HUES6 (cell line): Measurements from ENCODE around the gene ZCCHC7.

Experiments used
- H3K27ac ChIP-seq: 2 replicates; pipeline ENCODE4 v1.7.0; 2013; ENCODE audit warnings: low read depth, mild to moderate bottlenecking, low read length, inconsistent platforms
- H3K27me3 ChIP-seq: 2 replicates; pipeline ENCODE4 v1.6.1; 2013; ENCODE audit warnings: low read length; ENCODE audit not compliant: control insufficient read depth, insufficient read depth
- H3K36me3 ChIP-seq: 2 replicates; pipeline ENCODE4 v1.6.1; 2013; ENCODE audit warnings: low read length; ENCODE audit not compliant: control insufficient read depth, insufficient read depth
- H3K4me1 ChIP-seq: 2 replicates; pipeline ENCODE4 v1.6.1; 2013; ENCODE audit warnings: low read length; ENCODE audit not compliant: control insufficient read depth, insufficient read depth
- H3K4me3 ChIP-seq: 2 replicates; pipeline ENCODE4 v1.5.1; 2013; ENCODE audit warnings: low read depth, low read length
- H3K9ac ChIP-seq: one replicate; pipeline ENCODE4 v1.6.1; 2013; ENCODE audit warnings: mild to moderate bottlenecking, low read length
- H3K9me3 ChIP-seq: 2 replicates; pipeline ENCODE4 v1.6.1; 2013; ENCODE audit warnings: low read depth, low read length; ENCODE audit not compliant: control insufficient read depth, insufficient read depth

The ZCCHC7 gene

DNA sequence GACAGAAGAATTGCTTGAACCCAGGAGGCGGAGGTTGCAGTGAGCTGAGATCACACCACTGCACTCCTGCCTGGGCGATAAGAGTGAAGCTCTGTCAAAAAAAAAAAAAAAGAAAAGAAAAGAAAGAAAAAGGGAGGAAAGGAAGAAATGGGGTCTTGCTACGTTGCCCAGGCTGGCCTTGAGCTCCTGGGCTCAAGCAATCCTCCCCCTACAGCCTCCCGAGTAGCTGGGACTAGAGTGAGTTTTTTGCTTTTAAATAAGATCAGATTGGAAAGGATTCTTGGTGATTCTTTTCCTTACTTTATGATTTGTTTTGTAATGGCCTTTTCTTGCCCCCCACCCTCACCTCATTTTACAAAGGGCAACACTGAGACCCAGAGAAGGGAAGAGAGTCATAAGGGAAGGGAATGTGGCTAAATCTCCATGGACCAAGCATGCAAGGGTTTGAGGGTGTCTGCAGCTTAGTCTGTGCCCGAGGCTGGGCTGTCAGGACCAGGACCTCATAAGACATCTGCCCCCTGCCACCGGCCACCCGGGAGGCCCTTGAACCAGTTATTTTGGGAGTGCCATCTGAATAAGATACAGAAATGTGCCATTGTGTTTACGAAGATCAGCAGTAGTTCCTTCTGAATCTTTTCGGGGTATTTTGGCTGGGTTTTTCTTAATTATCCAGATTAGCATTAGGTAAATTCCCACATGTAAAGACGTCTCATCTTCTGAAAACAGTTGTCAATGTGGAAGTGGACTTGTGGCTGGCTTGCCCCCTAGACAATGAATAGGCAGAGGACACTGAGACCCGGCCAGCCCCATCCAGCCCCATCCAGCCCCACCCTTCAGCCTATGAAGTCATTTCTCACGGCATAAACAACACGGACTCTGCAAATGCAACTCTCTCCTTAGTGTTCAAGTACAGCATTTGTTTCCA is 257.6 kb downstream of the ZCCHC7 start:
- H3K27me3 ChIP-seq: no peaks in the 10 kb centered on the region
- H3K9ac ChIP-seq: no peak overlapping the region
- no peak overlapping the region for H3K4me3 ChIP-seq
- no peaks in the 10 kb centered on the region for H3K36me3 ChIP-seq
- H3K27ac ChIP-seq: no peak overlapping the region
- H3K4me1 ChIP-seq: no peaks in the 10 kb centered on the region; the same call in 1 of the 2 replicates
- 0 out of 2 replicates have a peak, but pooled peaks cover 6% of the 10 kb centered on the region for H3K9me3 ChIP-seq

DNA sequence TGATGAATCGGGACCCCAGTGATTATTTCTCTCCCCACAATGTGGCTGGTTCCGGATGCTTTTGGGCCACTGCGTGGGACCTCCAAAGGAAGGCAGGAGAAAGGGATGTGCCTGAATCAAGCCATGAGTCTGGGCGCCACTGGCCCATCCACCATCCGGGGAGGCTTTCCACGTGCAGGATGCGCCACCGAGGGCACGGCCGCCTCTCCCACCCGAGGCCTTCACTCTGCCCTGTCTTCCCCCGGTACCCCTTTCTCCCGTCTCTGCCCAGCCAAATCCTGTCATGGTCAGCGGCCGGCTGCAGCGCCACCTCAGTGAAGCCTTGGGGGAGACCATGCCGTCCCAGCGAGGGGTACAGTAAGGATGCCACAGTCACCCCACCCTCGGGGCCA is 258.2 kb downstream of the ZCCHC7 start:
- Histone ChIP-seq H3K9me3 (0 out of 2 replicates have a peak, but pooled peaks cover 6% of the 10 kb centered on the region), H3K9ac (no peak overlapping the region), H3K27me3 (no peaks in the 10 kb centered on the region), H3K27ac (no peak overlapping the region), H3K4me1 (no peaks in the 10 kb centered on the region; the same call in 1 of the 2 replicates), H3K36me3 (no peaks in the 10 kb centered on the region), H3K4me3 (no peak overlapping the region)

DNA sequence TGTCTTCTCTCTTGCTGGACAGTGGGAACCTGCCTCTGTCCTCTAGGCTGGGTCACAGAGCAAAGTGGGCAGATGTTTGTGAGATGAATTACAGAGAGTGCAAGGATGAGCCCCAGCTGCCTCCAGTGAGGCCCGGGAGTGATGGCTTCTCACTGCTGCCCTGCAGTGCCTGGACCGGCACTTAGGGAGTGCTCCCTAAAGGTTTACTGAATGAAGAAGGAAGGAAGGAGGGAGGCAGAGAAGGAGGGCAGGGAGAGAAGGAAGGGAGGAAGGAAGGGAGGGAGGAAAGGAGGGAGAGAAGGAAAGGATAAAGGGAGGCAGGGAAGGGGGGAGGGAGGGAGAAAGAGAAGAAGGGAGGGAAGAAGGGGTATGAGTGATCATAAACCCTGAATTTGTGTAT is 259.5 kb downstream of the ZCCHC7 start:
- 0 out of 2 replicates have a peak, but pooled peaks cover 6% of the 10 kb centered on the region for H3K9me3 ChIP-seq
- no peaks in the 10 kb centered on the region for H3K4me1 ChIP-seq
- H3K4me3 ChIP-seq: no peak overlapping the region
- no peaks in the 10 kb centered on the region for H3K36me3 ChIP-seq
- H3K27me3 ChIP-seq: no peaks in the 10 kb centered on the region
- no peak overlapping the region for H3K9ac ChIP-seq
- H3K27ac ChIP-seq: no peak overlapping the region

- Histone ChIP-seq H3K36me3 (no peaks in the 10 kb centered on the region), H3K4me1 (no peaks in the 10 kb centered on the region), H3K9ac (no peak overlapping the region), H3K9me3 (0 out of 2 replicates have a peak, but pooled peaks cover 6% of the 10 kb centered on the region), H3K4me3 (no peak overlapping the region), H3K27ac (no peak overlapping the region), H3K27me3 (no peaks in the 10 kb centered on the region)
Measured at GRCh38 chr9:37380570-37380969, 260.2 kb downstream of the ZCCHC7 start.

- Histone ChIP-seq H3K36me3 (no peaks in the 10 kb centered on the region), H3K9ac (no peak overlapping the region), H3K9me3 (0 out of 2 replicates have a peak, but pooled peaks cover 6% of the 10 kb centered on the region), H3K27me3 (no peaks in the 10 kb centered on the region), H3K4me3 (no peak overlapping the region), H3K27ac (no peak overlapping the region), H3K4me1 (no peaks in the 10 kb centered on the region)
Measured at GRCh38 chr9:37381094-37381741, 260.8 kb downstream of the ZCCHC7 start.

GRCh38 chr9:37382161-37382981 is 262.0 kb downstream of the ZCCHC7 start:
- Histone ChIP-seq H3K9ac (no peak overlapping the region), H3K4me1 (no peaks in the 10 kb centered on the region), H3K27ac (no peak overlapping the region), H3K27me3 (no peaks in the 10 kb centered on the region), H3K9me3 (0 out of 2 replicates have a peak, but pooled peaks cover 6% of the 10 kb centered on the region), H3K4me3 (no peak overlapping the region), H3K36me3 (no peaks in the 10 kb centered on the region)

GRCh38 chr9:37382982-37383357 is 262.6 kb downstream of the ZCCHC7 start:
- H3K4me3 ChIP-seq: no peak overlapping the region
- H3K27ac ChIP-seq: no peak overlapping the region
- H3K9me3 ChIP-seq: 0 out of 2 replicates have a peak, but pooled peaks cover 6% of the 10 kb centered on the region
- no peak overlapping the region for H3K9ac ChIP-seq
- H3K36me3 ChIP-seq: no peaks in the 10 kb centered on the region
- no peaks in the 10 kb centered on the region for H3K27me3 ChIP-seq
- no peaks in the 10 kb centered on the region for H3K4me1 ChIP-seq

DNA sequence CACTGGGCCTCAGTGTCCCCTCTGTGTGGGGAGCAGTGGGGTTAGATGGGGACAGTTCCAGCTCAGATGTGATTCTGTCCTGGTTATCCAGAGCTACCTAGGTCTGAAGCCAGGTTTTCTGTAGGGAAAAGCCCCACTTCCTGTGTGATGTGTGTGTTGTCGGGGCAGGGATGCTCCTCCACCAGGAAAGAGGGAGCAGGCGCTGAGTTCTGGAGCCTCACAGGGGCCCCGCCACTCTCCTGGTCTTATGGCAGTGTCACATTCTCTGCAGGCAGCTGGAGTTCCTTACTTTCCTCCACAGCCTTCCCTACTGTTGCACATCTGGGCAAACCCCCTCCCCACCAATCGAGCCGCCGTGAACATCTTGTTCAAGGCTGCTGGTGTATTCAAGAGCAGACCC is 263.0 kb downstream of the ZCCHC7 start:
- Histone ChIP-seq H3K9ac (no peak overlapping the region), H3K9me3 (0 out of 2 replicates have a peak, but pooled peaks cover 6% of the 10 kb centered on the region), H3K27ac (no peak overlapping the region), H3K27me3 (no peaks in the 10 kb centered on the region), H3K4me1 (no peaks in the 10 kb centered on the region), H3K36me3 (no peaks in the 10 kb centered on the region), H3K4me3 (no peak overlapping the region)

DNA sequence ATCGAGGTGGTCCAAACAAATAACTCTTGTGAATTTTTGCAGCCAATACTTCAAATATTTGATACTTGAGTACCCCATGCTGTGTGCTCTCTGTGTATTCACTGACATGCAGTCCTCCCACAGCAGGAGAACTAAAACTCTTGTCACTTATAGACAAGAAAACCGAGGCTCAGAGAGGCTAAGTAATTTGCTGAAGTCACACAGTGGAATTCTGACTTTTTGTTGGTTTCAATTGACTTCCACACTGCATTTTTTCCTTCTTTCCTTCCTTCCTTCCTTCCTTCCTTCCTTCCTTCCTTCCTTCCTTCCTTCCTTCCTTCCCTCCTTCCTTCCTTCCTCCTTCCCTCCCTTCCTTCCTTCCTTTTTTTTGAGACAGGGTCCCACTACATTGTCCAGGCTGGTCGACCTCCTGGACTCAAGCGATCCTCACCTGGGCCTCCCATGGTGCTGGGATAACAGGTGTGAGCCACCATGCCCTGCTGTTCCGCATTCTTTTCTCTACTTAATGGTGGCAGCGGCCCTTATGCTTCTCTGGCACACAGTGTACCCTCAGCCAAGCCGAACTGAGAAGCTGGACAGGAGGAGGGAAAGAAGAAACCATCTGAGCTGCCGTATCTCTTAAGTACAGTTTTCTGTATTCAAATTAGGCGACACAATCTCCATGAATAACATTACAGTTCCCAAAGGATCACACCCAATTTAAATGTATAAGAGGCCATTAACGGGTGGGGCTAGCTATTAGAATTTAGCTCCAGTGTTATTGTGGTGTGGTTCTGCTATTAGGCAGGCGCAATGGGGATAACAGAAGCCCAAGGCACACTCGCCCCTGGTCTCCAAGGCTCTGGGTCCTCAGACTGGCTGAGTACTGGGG is 263.7 kb downstream of the ZCCHC7 start:
- no peaks in the 10 kb centered on the region for H3K4me1 ChIP-seq
- H3K4me3 ChIP-seq: no peak overlapping the region
- no peak overlapping the region for H3K9ac ChIP-seq
- H3K36me3 ChIP-seq: no peaks in the 10 kb centered on the region
- H3K9me3 ChIP-seq: 0 out of 2 replicates have a peak, but pooled peaks cover 6% of the 10 kb centered on the region
- no peaks in the 10 kb centered on the region for H3K27me3 ChIP-seq
- no peak overlapping the region for H3K27ac ChIP-seq

DNA sequence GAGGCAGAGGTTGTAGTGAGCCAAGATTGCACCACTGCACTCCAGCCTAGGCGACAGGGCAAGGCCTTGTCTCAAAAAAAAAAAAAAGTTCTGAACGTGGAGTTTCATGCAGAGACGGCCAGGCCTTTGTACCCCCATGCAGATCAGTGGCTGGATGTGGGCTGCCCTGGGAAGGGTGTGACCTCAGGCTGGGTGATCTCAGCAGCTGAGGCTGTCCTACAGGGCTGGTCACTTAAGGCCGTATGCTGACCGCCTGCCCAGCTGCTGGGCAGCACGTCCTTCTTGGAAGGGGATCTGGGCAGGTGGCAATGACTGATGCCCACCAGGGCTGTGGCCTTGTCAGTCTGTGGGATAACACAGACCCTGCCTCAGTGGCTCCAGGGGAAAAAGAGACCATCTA is 264.9 kb downstream of the ZCCHC7 start:
- Histone ChIP-seq H3K27ac (no peak overlapping the region), H3K27me3 (no peaks in the 10 kb centered on the region), H3K36me3 (no peaks in the 10 kb centered on the region), H3K9me3 (0 out of 2 replicates have a peak, but pooled peaks cover 6% of the 10 kb centered on the region), H3K4me3 (no peak overlapping the region), H3K4me1 (no peaks in the 10 kb centered on the region), H3K9ac (no peak overlapping the region)
